B cell (primary cell): Measurements from ENCODE around the gene ANO2.

Experiments used
- EZH2 ChIP-seq: IDR thresholded peaks from 2 replicates; pipeline ENCODE4 v1.6.1; 2012; ENCODE audit warnings: borderline replicate concordance, low read depth, mild to moderate bottlenecking, moderate library complexity, low read length; ENCODE audit not compliant: insufficient read depth, poor library complexity, severe bottlenecking
- TF ChIP-seq, protein P1 (sequence below): fragments of 200-600 bp; IDR thresholded peaks from one replicate; pipeline ENCODE4 v1.8.0; 2022; ENCODE audit warnings: antibody characterized with exemption, mild to moderate bottlenecking

- TF ChIP-seq, protein P1, sequence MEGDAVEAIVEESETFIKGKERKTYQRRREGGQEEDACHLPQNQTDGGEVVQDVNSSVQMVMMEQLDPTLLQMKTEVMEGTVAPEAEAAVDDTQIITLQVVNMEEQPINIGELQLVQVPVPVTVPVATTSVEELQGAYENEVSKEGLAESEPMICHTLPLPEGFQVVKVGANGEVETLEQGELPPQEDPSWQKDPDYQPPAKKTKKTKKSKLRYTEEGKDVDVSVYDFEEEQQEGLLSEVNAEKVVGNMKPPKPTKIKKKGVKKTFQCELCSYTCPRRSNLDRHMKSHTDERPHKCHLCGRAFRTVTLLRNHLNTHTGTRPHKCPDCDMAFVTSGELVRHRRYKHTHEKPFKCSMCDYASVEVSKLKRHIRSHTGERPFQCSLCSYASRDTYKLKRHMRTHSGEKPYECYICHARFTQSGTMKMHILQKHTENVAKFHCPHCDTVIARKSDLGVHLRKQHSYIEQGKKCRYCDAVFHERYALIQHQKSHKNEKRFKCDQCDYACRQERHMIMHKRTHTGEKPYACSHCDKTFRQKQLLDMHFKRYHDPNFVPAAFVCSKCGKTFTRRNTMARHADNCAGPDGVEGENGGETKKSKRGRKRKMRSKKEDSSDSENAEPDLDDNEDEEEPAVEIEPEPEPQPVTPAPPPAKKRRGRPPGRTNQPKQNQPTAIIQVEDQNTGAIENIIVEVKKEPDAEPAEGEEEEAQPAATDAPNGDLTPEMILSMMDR, result no peak
- no peak for TF ChIP-seq EZH2
Observed at GRCh38 chr12:5900533-5901205, 44.4 kb downstream of the ANO2 start.
